Esophagus muscularis mucosa (tissue), 4 donors: ENCODE results near the gene GLTP.

Experiments
- CTCF ChIP-seq, 3 experiments: fragments of 200-600 bp in 2 of 3; fragments of 450-650 bp in 1 of 3; sonication (generic) in 2 of 3; IDR thresholded peaks; one replicate each; pipeline ENCODE4 v1.5.1; 2017 to 2019; ENCODE audit warnings: antibody characterized with exemption in 3 of 3, mild to moderate bottlenecking in 2 of 3, moderate library complexity in 1 of 3
- EP300 ChIP-seq: sonication (generic); formaldehyde crosslinking; IDR thresholded peaks from one replicate; pipeline ENCODE4 v1.6.1; 2017; ENCODE audit warnings: antibody characterized with exemption
- POLR2A ChIP-seq: fragments of 450-650 bp; IDR thresholded peaks from one replicate; pipeline ENCODE4 v1.6.1; 2017; ENCODE audit warnings: antibody characterized with exemption, moderate library complexity, mild to moderate bottlenecking, low read depth
- POLR2AphosphoS5 ChIP-seq, 2 donors: sonication (generic); formaldehyde crosslinking; IDR thresholded peaks; one replicate each; pipeline ENCODE4 v1.6.1; 2017; ENCODE audit warnings: antibody characterized with exemption in 2 of 2

GRCh38 chr12:109888179-109889020 is 8.1 kb upstream of the GLTP start:
- no peak for TF ChIP-seq POLR2A
- TF ChIP-seq CTCF (IDR thresholded peaks at IDR 0.05) = no peak
- TF ChIP-seq EP300 = no peak
- no peak for TF ChIP-seq POLR2AphosphoS5 (IDR thresholded peaks at IDR 0.05)
